WTC11 (cell line): ENCODE results near the gene TMBIM6. TPM values are rescaled to one million over a fixed set of nuclear protein-coding genes. Genes with fewer than 3 reads are reported as not detected.

ENCODE experiments used
- ATAC-seq: fragments of 200-7000 bp; cut with Tn5 transposase; 2 replicates; pipeline ENCODE4 v1.10.0; 2021; ENCODE audit warnings: mild to moderate bottlenecking, moderate library complexity
- CTCF ChIA-PET: fragments of 300-600 bp; sonication (Branson Sonifier 250); formaldehyde crosslinking; loops from one replicate; lab custom pipeline; 2021; ENCODE audit warnings: antibody characterized with exemption; lab: Charles Lee
- POLR2A ChIA-PET: fragments of 350-600 bp; sonication (Branson Sonifier 250); formaldehyde crosslinking; loops from one replicate; lab custom pipeline; 2021; ENCODE audit warnings: antibody characterized with exemption; lab: Charles Lee
- DNase-seq: peaks from one replicate; pipeline ENCODE4 v3.0.0; 2021; ENCODE audit warnings: low spot score
- H3K27ac Mint-ChIP-seq: 2 replicates; pipeline ENCODE4 v1.8.0; 2021; ENCODE audit warnings: mixed read lengths
- H3K27me3 Mint-ChIP-seq: 2 replicates; pipeline ENCODE4 v1.8.0; 2021; ENCODE audit warnings: low read depth, mild to moderate bottlenecking, moderate library complexity, mixed read lengths
- H3K36me3 Mint-ChIP-seq: 2 replicates; pipeline ENCODE4 v1.8.0; 2021; ENCODE audit warnings: mixed read lengths
- H3K4me1 Mint-ChIP-seq: 2 replicates; pipeline ENCODE4 v1.8.0; 2022; ENCODE audit warnings: mixed read lengths
- H3K4me3 Mint-ChIP-seq: 2 replicates; pipeline ENCODE4 v1.8.0; 2021; ENCODE audit warnings: mild to moderate bottlenecking, moderate library complexity, mixed read lengths
- H3K9me3 Mint-ChIP-seq: 2 replicates; pipeline ENCODE4 v1.8.0; 2021; ENCODE audit warnings: mixed read lengths
- CREM ChIP-seq: sonication (generic); formaldehyde crosslinking; IDR thresholded peaks from 2 replicates; pipeline ENCODE4 v1.8.1; 2022; ENCODE audit warnings: mild to moderate bottlenecking, missing genetic modification reagents, moderate library complexity
- CTCF ChIP-seq: fragments of 200-600 bp; IDR thresholded peaks from 2 replicates; pipeline ENCODE4 v1.8.0; 2022; ENCODE audit warnings: antibody characterized with exemption
- FOXK1 ChIP-seq: sonication (generic); formaldehyde crosslinking; IDR thresholded peaks from 2 replicates; pipeline ENCODE4 v1.8.0; 2022; ENCODE audit warnings: mild to moderate bottlenecking, moderate library complexity, missing genetic modification reagents
- JUN ChIP-seq: sonication (generic); formaldehyde crosslinking; IDR thresholded peaks from 2 replicates; pipeline ENCODE4 v1.8.0; 2023; ENCODE audit warnings: mild to moderate bottlenecking, missing genetic modification reagents
- PREB ChIP-seq: sonication (generic); formaldehyde crosslinking; IDR thresholded peaks from 2 replicates; pipeline ENCODE4 v1.8.1; 2022; ENCODE audit warnings: mild to moderate bottlenecking, missing genetic modification reagents, moderate library complexity, borderline replicate concordance
- RORB ChIP-seq: fragments of 250-450 bp; sonication (Bioruptor Pico); IDR thresholded peaks from 2 replicates; pipeline ENCODE4 v1.9.0; 2021; ENCODE audit warnings: mild to moderate bottlenecking
- SMAD3 ChIP-seq: sonication (generic); formaldehyde crosslinking; IDR thresholded peaks from 2 replicates; pipeline ENCODE4 v1.8.0; 2022; ENCODE audit warnings: missing genetic modification reagents, mild to moderate bottlenecking, borderline replicate concordance
- SOX15 ChIP-seq: fragments of 250-450 bp; sonication (Bioruptor Pico); IDR thresholded peaks from 2 replicates; pipeline ENCODE4 v1.9.0; 2021; ENCODE audit warnings: mild to moderate bottlenecking
- ZNF232 ChIP-seq: sonication (generic); formaldehyde crosslinking; IDR thresholded peaks from 2 replicates; pipeline ENCODE4 v1.8.0; 2022; ENCODE audit warnings: mild to moderate bottlenecking, missing genetic modification reagents
- ZNF512 ChIP-seq: sonication (generic); formaldehyde crosslinking; IDR thresholded peaks from 2 replicates; pipeline ENCODE4 v1.8.1; 2022; ENCODE audit warnings: missing genetic modification reagents, borderline replicate concordance
- ZNF532 ChIP-seq: fragments of 250-450 bp; sonication (Bioruptor Pico); IDR thresholded peaks from 2 replicates; pipeline ENCODE4 v1.9.0; 2021; ENCODE audit warnings: mild to moderate bottlenecking, borderline replicate concordance
- total RNA-seq: library from RNA; stranded (reverse); gene quantifications from 3 replicates; pipeline ENCODE4 v1.2.3, GENCODE V29; 2021

Gene TMBIM6
- total RNA-seq, 1 experiment from 2014 or later: 402 TPM

- TF ChIP-seq SMAD3 (CRISPR knock-in tag): no peak
- no peak for TF ChIP-seq ZNF512 (CRISPR knock-in tag)
- no peaks in the 10 kb centered on the region for H3K9me3 Mint-ChIP-seq
- ATAC-seq: no peak
- H3K27ac Mint-ChIP-seq: no peak overlapping the region
- no peaks in the 10 kb centered on the region for H3K36me3 Mint-ChIP-seq
- POLR2A ChIA-PET: interaction anchor here (1.7 kb wide), 1 partner anchor 61 kb away, joined by 3 read pairs; no protein-coding TSS in a partner anchor
- H3K4me3 Mint-ChIP-seq: no peak overlapping the region
- peaks cover 70% of the 10 kb centered on the region for H3K4me1 Mint-ChIP-seq
- no peak for DNase-seq
- no peaks in the 10 kb centered on the region for H3K27me3 Mint-ChIP-seq
- CTCF ChIA-PET: interaction anchor here (2.1 to 6.3 kb wide), 3 partner anchors 28 to 64 kb away, joined by 11 to 33 read pairs (median 29); partner anchors contain the start of gene TMBIM6
These were observed 39.3 kb upstream of the TMBIM6 start for GRCh38 chr12:49702009-49702408.

GRCh38 chr12:49702676-49703215 is 38.6 kb upstream of the TMBIM6 start:
- Mint-ChIP-seq H3K27ac (peak overlapping the region; percentile 46), H3K27me3 (peaks cover 3% of the 10 kb centered on the region), H3K4me1 (peaks cover 65% of the 10 kb centered on the region), H3K9me3 (no peaks in the 10 kb centered on the region), H3K36me3 (no peaks in the 10 kb centered on the region), H3K4me3 (no peak overlapping the region)
- DNase-seq: no peak
- TF ChIP-seq SOX15 (CRISPR knock-in tag) (no peak), JUN (CRISPR knock-in tag) (no peak), RORB (CRISPR knock-in tag) (no peak)
- ATAC-seq: no peak
- POLR2A ChIA-PET: interaction anchor here (1.2 to 1.7 kb wide), 2 partner anchors 29 to 62 kb away, joined by 3 read pairs; no protein-coding TSS in a partner anchor
- CTCF ChIA-PET: interaction anchor here (0.9 to 6.3 kb wide), 7 partner anchors 12 to 79 kb away, joined by 3 to 33 read pairs (median 4); partner anchors contain the start of genes PRPF40B and TMBIM6

GRCh38 chr12:49703647-49704137 is 37.7 kb upstream of the TMBIM6 start:
- CTCF ChIA-PET: interaction anchor here (0.9 to 6.3 kb wide), 9 partner anchors 13 to 80 kb away, joined by 3 to 33 read pairs (median 4); partner anchors contain the start of genes PRPF40B and TMBIM6
- H3K9me3 Mint-ChIP-seq: no peaks in the 10 kb centered on the region
- DNase-seq (no peak), ATAC-seq (no peak)
- H3K27me3 Mint-ChIP-seq: peaks cover 12% of the 10 kb centered on the region
- no peak overlapping the region for H3K4me3 Mint-ChIP-seq
- H3K36me3 Mint-ChIP-seq: no peaks in the 10 kb centered on the region
- TF ChIP-seq ZNF232 (CRISPR knock-in tag) (no peak), FOXK1 (CRISPR knock-in tag) (no peak), PREB (no peak), ZNF532 (CRISPR knock-in tag) (no peak), CTCF (no peak), CREM (CRISPR knock-in tag) (no peak)
- H3K4me1 Mint-ChIP-seq: peaks cover 56% of the 10 kb centered on the region
- H3K27ac Mint-ChIP-seq: no peak overlapping the region
- POLR2A ChIA-PET: interaction anchor here (1.2 to 1.7 kb wide), 2 partner anchors 30 to 63 kb away, joined by 3 read pairs; no protein-coding TSS in a partner anchor
